Stimulated activated CD8-positive, alpha-beta memory T cell treated with anti-CD3 and anti-CD28 coated beads, Interleukin-7, amount 100 ng/mL, for 24 hours (primary cell): ENCODE measurements around the gene TMEM39A.

Experiments used
- DNase-seq: peaks from one replicate; pipeline ENCODE4 v3.0.0-alpha.2; 2020; ENCODE audit warnings: low read depth

The TMEM39A gene, protein sequence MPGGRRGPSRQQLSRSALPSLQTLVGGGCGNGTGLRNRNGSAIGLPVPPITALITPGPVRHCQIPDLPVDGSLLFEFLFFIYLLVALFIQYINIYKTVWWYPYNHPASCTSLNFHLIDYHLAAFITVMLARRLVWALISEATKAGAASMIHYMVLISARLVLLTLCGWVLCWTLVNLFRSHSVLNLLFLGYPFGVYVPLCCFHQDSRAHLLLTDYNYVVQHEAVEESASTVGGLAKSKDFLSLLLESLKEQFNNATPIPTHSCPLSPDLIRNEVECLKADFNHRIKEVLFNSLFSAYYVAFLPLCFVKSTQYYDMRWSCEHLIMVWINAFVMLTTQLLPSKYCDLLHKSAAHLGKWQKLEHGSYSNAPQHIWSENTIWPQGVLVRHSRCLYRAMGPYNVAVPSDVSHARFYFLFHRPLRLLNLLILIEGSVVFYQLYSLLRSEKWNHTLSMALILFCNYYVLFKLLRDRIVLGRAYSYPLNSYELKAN

DNA sequence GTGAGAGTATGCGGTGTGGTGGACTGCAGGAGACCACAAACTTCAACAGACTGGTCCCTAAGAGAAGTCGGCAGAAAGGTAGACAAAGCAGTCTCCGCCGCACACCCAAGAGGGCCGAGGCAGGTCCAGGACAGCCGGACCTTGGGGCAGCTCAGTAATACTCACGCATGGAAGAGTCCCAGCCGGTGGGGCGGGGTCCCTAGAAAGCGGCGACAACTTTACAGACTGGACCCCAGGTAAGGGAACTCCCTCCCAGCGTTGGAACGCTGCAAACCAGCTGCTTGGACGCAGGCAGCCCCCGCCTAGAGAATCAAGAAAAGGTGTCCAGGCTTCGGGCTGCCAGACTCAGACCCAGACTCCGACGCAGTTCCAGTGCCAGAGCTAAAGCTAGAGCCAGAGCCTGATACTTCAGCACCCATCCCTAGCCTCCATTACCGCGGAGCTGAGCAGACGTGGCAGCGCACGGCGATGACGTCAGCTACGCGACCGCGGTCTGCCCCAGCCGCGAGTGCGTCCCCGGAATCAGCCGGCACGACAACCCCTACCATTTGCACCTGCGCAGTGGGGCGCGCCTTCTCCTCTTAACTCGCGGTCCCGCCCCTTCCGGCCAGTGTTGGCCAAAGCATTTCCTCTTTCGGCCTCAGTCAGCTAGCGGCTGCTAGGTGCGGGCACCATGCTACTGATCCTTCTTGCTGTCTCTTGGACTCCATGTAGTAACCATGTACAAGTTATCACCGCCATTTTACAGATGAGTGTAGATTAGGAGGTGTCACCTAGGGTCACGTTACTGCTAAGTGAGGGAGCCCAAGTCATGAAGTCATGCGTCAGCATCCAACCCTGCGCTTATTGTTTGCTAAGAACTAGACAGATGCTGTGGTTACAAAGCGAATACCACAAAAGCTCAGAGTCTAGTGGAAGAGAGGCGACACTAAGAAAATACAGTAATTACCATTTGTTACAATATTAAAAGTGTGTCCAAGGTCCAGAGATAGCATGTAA, at the start of gene TMEM39A:
TSS of gene TMEM39A (minus strand) at position 445 of the 999 bp plus-strand sequence. CDS start 1,541 bp downstream, outside the sequence.
- peak; percentile 99 for DNase-seq

DNA sequence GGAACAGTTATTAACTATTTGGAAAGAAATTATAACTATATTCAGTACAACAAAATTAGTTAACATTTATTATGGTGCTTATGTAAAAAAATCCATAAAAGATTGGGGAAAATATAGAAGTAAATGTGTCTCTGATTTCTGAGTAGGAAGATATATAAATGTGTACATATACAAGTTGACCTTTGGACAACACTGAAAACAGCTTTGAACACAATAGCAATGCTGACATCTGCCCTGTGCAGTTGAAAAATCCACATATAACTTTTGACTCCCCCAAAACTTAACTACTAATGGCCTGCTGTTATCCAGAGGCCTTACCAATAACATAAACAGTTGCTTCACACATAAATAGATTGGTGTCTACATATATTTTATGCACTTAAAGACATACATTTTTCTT, 47.3 kb upstream of the TMEM39A start:
- no peak for DNase-seq

DNA sequence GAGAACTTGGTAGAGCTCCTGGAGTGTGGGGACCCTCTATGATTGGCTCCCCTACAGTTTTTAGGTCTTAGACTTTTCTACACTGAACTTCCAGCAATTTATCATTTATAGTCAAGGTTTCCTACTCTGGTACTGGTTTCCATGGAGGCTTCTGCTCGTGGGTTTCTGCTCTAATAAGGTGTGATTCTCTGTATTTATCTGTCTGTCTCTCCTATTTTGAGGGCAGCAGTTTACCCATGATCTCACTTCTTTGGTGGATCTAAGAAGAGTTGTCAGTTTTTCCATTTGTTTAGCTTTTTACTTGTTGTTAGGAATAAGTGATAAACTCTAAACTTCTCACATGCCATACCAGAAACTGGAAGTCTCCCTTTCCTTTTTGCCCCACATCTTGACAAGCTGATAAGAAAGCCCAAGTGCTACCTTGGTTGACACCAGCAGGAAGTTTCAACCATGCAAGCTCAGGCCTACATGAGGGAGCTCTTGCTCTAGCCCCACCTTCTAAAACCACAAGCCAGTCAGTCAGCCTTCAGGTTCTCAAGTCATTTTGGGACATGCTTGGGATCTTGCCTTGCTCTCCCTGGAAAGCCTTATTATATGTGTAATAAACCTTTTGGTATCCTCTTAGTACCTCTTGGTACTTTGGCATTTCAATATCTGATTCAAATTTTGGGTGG, 44.9 kb upstream of the TMEM39A start:
- DNase-seq = no peak

DNA sequence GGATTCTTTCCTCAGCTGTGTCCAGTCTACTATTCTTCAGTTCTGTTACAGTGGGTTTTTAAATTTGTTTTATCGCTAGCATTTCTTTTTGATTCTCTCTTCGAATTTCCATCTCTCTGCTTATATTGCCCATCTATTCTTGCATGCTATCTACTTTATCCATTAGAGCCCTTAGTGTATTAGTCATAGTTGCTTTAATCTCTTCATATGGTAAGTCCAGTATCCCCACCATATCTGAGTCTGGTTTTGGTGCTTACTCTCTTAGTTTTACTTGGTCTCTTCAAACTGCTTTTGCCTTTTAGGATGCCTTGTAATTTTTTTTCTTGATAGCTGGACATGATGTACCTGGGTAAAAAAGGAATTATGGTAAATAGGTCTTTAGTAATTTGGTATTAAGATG, 44.0 kb upstream of the TMEM39A start:
- no peak for DNase-seq

DNA sequence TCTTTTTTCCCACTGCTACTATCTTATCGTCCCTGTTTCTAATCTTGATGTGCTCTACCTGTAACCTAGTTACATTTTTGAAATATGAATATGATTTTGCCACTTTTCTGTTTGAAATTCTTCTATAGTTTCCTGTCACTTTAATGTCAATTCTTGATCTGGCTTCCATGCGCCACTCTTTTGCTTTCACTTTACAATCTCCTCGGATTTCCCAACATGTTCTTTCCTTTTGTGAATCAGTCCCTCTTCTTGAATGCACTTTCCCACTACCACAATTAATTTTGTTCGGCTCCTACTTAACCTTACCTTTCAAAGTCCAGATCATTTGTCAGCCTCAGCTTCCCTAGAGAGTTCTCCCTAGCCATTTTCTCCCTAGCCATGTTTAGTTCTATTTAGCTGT, 43.2 kb upstream of the TMEM39A start:
- no peak for DNase-seq

DNA sequence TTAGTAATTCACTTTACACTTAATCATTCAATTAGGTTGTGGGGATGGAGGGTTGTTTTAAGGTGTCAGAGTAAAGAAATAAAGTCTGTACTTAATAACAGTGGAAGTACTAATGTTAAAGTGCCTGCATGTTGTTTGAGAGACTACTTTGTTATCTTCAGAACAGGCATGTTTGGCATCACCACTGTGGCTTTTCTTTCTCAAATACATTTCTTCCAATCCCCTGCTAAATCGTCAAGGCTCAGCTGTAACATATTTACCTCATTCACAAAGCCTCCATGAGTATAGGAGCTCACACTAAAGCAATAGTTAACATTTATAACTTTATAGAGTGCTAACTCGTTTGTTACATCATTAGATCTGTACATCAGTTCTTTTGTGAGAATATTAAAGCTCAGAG, 37.5 kb upstream of the TMEM39A start:
- DNase-seq = no peak

DNA sequence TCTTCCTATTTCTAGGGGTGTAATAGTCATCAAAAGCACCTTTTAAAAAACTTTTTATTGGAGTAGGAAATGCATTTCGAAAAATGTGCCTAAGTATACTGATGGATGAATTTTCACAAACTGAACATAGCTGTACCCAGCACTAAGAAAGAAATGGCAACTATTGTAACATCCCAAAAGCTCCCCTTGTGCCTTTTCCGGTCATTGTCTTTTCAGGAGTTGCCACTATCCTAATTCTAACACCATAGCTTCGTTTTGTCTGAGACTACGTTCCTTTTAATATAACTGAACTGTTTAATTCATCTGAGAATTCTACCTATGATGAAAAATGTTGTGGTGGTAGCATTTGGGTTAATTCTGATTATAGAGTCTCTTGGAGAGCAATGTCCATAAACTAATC, 36.9 kb upstream of the TMEM39A start:
- DNase-seq = no peak

DNA sequence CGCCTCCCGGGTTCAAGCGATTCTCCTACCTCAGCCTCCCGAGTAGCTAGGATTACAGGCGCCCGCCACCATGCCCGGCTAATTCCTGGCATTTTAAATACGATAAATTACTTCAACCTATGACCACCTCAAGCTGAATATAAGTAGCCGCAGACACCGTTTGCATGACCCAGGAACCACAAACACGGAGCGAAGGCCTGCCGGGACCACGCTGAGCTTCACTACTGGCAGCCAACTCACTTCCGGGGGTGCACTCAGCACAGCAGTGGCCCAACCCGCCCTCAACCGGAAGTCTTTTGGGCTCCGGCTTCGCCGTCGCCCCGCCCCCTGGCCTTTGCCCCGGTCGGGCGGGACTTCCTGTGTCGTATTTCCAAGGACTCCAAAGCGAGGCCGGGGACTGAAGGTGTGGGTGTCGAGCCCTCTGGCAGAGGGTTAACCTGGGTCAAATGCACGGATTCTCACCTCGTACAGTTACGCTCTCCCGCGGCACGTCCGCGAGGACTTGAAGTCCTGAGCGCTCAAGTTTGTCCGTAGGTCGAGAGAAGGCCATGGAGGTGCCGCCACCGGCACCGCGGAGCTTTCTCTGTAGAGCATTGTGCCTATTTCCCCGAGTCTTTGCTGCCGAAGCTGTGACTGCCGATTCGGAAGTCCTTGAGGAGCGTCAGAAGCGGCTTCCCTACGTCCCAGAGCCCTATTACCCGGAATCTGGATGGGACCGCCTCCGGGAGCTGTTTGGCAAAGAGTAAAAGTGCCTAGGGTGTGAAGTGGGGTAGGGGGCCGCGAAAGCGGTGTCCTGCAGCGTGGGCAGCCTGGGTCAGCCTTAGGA, 35.0 kb upstream of the TMEM39A start, which contains the start of gene TIMMDC1:
TSS of gene TIMMDC1 (plus strand) at position 362 of the 826 bp plus-strand sequence. CDS start at position 549, 187 bp downstream.
- peak; percentile 95 for DNase-seq

DNA sequence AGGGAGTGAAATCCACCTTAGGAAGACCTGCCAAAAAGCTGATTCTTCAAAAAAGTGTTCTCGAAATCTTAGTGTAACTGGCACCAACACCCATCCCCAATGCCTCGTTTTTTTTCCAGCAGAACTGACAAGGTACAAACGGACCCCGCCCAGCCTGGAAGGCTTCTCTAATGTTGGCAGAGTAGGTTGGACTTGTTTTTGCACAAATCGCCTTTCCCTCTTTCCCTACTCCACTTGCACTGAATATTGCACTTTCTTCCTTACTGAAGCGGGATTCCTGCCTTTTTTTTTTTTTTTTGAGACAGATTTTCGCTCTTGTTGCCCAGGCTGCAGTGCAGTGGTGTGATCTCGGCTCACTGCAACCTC, 34.4 kb upstream of the TMEM39A start:
- no peak for DNase-seq

DNA sequence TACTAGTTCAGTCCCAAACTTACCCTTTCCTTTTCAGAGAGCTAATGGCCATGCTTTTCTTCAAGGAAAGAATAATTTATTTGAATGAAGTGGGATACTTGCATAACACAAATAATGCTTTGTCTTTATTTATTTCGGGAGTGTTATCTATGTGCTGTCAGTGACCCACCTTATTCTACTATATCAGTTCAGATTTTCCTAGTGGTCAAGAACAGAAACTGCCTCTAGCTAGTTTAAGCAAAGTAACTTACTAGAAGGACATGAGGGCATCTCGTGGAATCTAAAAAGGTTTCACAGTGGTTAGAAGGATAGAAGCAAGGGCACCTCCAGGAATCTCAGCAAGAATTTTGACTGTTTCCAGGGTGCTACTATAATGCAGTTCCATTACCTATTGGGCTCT, 31.2 kb upstream of the TMEM39A start:
- DNase-seq = no peak

DNA sequence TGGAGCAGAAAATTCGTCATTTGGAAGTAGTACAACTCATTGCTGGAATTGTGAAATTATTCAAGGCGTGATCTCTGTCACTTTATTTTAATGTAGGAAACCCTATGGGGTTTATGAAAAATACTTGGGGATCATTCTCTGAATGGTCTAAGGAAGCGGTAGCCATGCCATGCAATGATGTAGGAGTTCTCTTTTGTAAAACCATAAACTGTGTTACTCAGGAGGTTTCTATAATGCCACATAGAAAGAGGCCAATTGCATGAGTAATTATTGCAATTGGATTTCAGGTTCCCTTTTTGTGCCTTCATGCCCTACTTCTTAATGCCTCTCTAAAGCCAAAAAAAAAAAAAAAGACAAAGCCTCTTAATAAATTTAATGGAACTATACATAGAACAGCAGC, 29.4 kb upstream of the TMEM39A start:
- DNase-seq = no peak

DNA sequence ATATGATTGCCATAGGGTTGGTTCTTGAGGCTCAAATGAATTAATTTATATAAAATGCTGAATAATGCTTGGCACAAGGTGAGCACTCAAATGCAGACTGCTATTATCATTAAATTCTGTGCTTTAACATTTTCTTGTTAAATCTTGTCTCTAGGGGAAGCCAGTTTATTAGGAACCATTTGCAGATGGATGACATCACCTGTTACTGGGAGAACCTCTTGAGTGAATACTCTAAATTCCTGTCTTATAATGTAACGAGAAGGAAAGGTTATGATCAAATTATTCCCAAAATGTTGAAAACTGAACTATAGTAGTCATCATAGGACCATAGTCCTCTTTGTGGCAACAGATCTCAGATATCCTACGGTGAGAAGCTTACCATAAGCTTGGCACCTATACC, 28.7 kb upstream of the TMEM39A start:
- no peak for DNase-seq

DNA sequence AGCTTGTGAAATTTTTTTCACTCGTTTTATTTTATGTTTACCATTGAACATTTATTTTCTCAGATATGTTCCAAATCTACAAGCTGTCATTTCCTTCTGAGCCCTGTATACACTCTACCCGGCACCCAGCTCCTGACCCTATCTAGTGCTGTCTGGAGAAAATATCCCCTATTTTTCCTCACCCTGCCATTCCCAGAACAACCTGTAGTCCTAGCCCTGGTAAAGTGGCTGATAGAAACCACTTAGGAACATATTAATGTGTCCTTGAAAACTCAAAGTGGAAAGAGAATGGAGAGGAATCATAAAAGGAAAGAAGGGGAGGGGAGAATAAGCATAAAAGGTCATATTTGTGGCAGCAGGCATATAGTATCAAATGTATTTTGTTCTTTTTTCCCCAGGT, 26.7 kb upstream of the TMEM39A start:
- DNase-seq = no peak

DNA sequence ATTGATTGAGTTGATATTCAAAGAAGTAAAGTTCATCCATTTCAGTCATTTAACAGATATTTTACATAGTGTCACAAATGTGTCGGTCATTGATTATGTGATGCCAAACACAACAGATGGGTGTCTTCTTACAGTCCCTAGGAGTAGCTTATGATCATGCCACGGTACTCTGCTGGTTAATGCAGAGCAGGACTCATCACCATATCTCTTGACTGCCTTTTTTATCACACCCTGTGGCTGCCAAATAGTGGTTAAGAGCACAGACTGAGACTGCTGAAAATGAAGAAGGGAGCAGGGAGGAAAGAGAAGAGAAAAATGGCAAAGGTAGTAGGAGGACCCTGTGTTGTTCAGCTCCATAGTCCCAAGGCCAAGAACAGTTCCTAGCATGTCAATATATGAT, 22.1 kb upstream of the TMEM39A start:
- DNase-seq = no peak

DNA sequence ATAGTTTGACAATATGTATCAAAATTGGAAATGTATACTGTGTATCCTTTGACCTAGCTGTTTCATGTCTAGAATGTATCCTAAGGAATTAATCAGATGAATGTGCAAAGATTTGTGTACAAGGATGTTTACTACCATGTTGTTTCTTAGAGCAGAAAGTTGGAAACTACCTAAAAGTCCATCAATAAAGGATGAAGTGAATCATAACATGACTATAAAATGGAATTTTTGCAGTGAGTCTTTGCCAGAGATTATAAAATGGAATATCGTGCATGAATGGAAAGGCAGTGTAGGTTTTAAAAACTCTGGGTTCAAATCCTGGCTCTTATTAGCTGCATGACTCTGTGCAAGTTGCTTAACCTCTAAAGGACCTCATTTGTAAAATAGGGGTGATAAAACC, 19.7 kb upstream of the TMEM39A start:
- DNase-seq = no peak

DNA sequence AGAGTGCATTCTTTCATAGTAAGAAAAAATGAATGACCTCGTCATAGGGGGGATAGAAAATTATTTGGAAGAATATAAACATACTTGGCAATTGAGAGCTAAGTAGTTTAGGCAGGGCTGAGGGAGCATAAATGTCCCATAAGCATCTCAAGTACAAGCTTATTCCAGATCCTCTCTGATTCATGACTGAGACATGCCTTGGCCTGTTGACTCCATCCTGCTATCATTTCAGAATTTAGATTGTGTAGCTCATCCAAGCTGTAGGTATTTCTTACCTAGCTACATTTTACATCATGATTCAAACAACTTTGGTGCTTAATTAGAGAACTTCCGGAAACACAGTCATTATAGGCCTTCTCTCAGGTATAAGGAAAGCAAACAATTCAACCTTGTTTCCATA, 17.7 kb upstream of the TMEM39A start:
- DNase-seq = no peak

DNA sequence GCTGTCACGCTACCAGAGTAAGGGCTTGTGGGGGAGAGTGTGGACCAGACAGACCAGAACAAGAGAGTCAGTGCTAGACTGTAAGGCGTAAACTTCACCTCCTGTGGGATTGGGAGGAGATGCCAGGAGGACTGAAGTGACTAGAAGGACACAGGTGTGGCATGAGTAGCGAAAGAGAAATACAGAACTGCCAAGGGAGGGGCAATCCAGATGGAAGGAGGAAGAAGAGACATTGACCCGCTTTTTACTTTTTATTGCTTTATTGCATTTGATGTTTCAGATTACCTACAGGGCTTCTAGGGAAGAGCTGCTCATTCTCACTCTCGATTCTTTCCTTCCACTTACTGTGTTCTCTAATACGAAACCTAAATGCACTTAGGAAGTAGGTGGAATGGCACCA, 7.5 kb upstream of the TMEM39A start:
- no peak for DNase-seq

DNA sequence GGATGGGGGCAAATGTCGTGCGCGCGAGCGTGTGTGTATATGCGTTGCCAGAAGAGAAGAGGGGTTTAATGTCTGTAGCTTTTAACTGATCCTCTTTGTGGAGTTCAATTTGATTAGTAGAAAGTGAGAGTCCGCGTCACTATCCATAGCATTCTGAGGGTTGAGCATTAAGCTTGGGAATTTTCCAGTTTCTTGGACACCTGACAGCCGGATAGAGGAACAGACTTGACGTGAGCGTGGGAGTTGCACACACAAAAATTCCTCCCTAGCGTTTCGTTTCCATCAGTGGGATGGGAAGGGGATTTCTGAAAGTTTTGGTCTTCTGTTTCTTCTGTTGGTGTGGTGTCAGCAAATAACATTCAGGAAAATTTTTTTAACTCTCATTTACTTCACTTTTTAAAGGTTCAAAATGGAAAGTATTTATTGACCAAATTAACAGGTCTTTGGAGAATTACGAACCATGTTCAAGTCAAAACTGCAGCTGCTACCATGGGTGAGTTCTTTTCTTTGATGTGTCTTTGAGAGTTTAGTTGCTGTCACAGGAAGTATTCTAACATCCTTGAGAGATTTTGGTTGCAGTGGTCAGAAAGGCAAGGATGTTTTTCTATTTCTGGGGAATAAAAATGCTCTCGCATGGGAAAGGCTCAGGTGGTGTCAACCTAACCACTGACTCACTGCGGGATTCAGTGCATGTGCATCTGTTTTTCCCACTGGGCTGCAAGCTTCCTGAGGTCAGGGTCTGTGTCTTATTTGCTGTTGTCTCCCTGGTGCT, 6.2 kb upstream of the TMEM39A start:
- DNase-seq = no peak

DNA sequence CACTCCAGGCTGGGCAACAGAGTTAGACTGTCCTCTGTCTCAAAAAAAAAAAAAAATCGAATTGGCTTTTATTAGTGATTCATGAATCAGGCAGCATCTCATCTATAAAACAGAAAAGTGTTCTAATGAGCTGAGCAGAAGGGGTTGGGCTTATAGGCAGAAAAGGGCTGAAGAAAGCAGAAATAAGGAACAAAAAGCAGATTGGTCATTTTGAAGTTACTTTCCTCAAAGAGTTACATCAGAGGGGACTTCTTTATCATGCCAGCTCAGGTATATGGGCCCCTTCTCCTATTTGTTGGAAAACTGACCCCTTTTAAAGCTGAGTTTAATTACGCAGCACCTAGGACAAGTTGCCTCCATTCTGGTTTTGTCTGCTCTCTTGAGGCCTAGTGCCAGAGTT, 4.6 kb upstream of the TMEM39A start:
- DNase-seq = no peak

DNA sequence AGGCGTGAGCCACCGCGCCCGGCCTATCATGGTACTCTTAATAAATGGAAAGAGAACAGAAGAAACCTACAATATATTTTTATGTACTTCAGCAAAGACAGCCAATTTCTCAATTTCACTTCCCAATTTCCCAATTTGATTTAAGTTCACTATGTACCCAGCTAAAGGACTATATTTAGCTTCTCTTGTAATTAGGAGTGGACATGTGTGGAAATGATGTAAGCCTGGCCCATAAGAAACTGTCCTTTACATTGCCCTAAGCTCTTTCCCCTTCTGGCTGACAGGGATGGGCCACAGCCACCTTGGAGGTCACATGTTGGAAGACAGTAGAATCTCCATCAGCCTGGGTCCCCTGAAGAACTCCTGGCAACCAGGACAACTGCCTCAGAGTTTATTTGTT, 6.2 kb downstream of the TMEM39A start:
- no peak for DNase-seq

DNA sequence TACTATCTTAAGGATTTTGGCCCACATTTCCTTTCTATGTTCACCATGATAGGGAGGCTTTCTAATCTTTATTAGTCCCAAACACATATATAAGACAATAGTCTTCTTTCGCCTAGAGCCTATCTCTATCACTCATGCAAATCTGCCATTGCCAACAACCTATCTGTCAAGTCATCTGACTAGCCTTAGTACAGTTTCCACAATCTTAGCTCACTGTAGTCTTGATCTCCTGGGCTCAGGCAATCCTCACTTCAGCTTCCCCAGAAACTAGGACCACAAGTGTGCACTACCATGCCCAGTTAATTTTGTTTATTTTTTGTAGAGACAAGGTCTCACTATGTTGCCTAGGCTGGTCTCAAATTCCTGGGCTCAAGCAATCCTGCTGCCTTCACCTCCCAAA, 6.9 kb downstream of the TMEM39A start:
- DNase-seq = no peak
